Hematopoietic multipotent progenitor cell treated with erythropoietin and hydrocortisone succinate and interleukin-3 and kit ligand, for 17 days (in vitro differentiated cells): ENCODE data around the gene SGSM2.
A peak's percentile ranks its signal among the peaks of the same experiment; 100 is the strongest.

Experiments
- DNase-seq: peaks from one replicate; pipeline ENCODE4 v3.0.0-alpha.2; 2015; ENCODE audit warnings: low spot score

The SGSM2 gene

DNA sequence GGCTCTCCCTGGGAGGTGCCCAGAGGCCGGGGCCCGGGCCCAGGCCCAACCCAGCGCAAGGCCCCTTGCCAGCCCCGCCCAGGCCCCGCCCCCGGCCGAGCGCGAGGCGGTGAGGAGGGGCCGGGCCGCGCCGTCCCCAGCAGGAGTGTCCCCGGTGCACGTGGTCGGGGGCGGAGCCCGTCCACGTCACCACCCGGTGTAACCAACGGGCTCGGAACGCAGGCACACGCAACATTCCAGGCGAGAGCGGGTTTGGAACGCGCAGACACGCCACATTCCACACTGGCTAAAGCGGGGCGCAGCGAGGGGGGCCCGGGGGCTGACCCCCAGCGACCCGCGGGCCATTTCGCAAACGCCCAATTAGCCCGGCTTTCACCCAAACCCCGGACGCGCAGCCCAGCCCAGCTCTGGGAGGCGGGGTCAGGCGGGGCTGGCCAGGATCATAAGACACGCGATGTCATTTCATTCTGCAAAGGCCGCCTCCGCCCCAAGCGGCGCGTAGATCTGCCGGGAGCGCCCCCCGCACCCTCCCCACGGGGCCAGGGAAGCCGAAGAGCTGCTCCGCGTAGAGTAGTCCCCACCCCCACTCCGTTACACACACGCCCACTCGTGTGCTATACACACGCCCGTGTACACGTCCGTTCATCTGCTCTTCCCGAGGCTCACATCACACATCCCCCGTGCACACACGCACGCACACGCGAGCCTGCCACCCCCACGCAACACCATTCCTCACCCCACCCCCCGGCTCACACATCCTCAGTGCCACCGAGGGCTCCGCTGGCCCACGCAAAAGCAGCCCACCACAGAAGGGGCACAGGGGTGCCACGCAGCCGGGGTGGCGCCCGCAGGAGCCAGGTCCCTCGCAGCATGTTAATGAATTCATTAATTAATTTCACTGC, 62.5 kb downstream of the SGSM2 start:
- DNase-seq: peak; percentile 97

DNA sequence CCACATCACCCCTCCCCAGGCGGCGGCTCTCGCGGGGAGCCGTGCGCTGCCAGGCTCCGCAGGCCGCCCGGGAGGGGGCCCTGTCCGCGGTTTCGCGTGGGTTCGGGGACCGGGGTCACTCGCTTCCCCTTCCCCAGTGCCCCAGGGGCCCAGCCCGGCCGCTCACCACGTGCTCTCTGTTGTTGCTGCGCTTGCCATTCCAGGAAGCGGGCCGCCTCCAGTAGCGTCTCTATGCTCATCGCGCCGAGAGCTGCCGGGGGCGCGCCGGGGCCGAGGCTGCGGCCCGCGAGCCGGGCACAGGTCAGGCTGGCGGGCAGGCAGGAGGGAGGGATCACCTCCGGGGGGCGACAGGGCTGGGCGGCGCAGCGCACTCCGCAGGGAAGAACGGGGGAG, 63.2 kb downstream of the SGSM2 start:
- peak; percentile 52 for DNase-seq

DNA sequence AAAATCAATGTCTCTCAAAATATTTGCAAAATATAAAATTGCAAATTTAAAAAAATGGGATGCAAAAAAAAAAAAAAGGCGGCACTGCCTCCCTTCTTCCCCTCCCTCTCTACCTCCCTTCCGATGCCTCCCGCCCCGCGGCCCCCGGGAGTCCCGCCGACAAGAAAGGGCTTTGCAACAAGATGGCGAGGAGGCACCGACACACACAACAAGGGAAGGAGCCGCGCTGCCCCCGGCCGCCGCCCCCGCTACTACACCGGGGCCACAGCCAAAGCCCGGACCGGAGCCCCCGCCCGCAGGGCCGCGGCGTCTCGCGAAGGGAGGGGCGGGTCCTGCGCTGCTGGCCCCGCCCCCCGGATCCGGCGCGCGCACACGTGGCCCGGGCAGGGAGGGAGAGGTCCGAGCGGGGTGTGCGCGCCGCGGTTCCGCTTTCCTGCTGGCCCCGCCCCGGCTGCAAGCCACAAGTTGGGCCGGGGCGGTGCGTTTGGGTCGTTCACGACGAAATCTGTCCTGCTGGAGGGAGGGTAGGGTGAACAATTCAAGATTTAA, 63.6 kb downstream of the SGSM2 start, which contains the start of gene MNT:
MNT (minus strand) TSS at position 184 of the 549 bp plus-strand sequence. CDS start 348 bp downstream, outside the sequence.
- DNase-seq: peak; percentile 95

DNA sequence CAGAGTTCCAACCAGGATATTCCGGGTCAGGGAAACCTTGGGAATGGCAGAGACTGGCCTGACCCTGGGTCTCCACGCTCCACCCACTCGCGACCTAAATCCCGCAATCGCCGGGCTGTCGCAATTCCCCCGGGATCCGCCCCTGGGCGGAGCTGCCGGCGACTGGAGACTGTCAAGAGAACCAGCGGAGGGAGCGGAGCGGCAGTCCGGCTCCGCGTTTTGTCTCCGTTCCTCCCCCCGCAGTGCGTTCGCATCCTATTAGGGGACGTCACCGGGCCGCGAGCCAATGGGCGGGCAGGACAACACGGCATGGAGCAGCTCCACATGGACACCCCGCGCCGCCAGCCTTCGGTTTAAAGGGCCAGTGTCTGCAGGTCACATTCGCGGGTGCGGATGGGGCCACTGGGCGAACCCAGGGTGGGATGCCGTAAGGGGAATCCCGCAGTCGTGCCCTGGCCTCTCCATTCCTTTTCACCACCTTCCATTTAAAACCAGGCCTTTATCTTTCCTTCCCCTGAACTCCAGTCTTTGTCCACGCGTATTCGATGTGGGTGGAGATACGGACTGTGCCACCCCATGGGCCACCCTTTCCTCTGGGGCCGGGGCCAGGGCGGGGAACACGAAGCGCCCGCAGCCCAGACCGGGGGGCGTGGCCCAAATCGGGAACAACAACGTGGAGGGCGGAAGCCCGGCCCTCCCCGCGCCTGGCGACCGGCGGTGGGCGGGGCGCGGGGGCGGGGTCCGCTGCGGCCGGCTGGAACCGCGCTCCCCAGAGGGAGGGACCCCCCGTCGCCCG, 64.3 kb downstream of the SGSM2 start:
- peak; percentile 100 for DNase-seq

DNA sequence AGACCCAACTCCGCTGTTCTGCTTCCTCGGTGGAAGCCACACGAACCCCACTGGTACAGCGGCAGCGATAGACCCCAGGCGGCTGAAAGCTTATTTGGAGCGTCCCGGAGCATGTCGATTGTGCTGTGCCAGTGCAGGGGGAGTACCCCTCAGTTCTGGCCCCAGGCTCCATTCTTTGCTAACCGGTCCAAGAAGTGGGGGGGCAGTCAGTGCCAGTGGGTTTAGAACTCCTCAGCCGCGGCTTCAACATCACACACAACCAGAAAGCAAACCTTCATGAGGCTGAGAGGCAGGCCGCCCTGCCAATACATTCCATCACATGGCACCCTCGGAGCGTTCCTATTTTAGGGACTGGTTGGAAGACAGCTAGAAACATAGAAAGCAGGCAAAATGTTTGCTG, 65.2 kb downstream of the SGSM2 start:
- DNase-seq: no peak

DNA sequence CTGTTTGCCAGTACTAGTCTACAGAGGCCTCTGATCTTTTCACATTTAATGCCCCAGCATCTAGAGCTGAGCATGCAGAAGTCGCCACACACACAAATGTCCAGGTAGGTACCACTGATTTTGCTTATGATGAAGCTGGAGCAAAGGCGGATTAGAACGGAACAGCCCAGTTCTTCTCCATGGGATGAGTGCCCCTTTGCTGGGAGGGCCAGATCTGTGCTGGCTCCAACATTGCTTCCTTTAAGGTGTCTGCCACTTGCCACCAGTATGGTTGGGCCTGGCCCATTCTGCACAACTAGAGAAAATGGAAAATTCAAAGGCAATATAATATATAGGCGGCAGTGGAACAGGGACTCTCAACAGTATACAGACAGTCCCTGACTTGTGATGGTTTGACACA, 65.7 kb downstream of the SGSM2 start:
- DNase-seq: no peak

DNA sequence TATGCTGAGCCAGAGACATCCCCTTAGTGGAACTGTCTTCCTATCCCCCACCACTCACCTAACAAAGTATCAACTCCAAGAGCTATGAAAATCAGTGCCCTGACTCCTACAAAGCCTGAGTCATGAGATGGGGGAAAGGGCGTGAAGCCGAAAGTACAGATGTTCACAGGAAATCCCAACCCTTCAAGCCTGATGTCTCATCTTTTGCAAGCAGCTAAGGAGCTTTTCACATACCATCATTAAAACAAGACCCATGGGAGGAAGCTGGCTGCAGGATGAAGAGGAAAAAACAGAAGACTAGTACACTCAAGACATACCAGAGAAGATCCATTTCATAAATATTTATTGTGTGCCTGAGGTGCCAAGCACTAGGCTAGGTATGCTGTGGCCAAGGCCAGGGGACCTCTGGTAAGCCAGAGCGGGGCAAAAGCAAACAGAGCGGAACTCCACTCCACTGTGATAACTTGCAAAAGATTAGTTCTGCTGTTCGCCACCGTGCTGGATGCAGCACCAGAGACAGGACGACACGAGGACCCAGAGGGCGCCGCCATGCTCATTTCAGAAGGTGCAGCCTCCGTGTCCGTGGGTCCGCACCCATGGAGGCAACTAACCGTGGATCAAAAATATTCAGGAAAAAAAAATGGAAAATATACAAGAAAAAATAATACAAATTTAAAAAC, 68.1 kb downstream of the SGSM2 start:
- no peak for DNase-seq

DNA sequence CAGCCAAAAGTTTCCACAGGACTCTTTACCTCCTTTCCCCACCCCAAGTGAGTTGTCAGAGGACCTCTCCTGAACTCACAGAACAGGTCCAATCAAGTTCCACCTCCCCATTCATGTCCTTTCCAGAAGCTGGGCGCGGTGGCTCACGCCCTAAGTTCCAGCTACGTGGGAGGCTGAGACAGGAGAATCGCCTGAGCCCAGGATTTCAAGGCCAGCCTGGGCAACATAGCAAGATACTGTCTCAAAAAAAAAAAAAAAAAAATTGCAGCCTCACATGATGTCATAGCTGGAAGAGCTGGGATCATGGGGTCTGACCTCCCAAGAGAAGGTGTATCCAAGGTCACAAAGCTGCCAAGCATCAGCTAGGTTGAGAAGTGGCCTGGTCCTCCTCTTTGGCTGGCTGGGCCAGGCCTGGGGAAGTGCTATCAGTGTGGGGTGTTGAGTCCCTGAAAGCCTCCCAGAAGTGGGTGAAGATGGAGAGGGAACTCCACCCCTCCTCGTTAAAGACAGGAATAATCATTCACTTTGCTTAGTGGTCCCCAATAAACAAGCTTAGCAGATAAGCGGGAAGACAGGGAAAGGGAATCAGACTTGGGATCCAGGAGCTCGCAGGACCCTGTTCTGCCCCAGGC, 69.1 kb downstream of the SGSM2 start:
- DNase-seq: no peak

DNA sequence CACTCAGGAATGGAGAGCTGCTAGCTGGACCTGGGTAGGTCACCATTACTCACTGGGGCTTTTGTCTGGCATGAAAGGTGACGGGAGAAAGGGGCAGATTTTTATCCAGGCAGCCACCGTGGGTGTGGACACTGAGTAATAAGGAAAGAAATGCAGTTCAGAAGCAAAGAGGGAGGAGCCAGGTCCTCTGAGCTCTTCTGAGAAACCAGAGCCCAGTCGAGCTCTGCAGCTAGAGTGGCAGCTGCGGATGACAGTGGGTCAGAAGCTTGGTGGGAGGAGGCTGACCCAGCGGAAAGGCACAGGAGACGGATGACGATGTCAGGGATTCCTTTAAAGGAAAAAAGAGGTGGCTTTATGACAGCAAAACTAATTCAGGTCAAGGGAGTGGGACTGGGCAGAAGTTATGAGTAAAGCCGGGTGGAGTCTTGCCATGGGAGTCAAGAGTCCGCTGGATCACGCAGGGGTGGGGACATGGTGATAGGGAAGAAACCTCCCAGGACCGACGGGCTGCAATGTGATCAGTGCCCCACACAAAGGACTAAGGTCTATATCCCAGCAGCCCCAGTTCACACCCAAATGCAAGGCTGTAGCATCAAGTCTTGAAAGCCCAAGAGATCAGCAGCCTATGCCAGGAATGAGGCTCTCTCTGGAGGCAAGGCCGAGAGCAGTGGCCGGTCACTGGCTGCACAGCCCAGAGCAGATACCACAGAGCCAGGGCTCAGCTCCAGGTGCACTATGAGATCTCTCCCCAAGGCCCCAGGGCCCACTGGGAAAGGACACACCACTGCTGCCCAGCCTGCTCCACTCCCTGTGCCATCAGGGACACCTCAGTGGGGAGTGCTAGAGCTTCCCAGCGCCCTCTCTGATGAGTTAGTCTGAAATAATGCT, 69.8 kb downstream of the SGSM2 start:
- DNase-seq: no peak

DNA sequence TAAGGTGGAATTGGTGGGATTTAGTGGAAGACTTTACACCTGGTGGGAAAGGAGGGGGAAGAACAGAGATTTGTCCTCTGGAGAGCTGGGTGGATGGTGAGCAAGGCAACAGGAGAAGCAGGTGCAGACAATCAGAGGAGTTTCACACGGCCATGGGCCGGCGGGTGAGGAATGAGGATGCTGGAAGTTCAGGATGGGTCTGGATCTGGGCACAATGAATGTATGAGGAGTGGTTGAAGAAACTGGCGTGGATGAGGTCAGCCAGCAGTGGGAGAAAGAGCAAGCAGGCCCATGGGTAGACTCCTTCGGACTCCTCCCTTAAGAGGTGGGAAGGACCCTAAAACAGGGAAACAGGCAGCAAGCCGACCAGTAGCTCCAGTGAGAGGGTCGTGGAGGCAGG, 73.7 kb downstream of the SGSM2 start:
- DNase-seq: no peak

DNA sequence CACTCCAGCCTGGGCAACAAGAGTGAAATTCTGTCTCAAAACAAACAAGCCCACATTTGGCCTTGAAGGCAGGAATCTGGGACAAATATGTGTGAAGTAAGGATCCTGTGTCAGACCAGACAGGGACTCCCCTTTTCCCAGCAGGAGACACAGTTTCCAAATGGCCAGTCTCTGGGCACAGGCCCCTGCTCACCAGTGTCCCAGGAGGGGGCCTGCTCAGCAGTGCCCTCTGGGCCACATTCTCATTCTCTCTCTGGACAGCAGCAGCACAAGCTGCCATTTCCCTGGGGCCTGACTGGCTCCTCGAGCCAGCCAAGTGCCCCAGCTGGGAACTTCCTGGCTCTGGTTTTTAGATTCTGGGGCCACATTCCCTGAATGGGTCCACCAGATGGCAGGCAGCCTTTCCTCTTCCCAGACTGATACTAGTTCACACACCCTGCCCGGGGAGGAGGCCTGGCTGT, 75.3 kb downstream of the SGSM2 start:
- DNase-seq: no peak

DNA sequence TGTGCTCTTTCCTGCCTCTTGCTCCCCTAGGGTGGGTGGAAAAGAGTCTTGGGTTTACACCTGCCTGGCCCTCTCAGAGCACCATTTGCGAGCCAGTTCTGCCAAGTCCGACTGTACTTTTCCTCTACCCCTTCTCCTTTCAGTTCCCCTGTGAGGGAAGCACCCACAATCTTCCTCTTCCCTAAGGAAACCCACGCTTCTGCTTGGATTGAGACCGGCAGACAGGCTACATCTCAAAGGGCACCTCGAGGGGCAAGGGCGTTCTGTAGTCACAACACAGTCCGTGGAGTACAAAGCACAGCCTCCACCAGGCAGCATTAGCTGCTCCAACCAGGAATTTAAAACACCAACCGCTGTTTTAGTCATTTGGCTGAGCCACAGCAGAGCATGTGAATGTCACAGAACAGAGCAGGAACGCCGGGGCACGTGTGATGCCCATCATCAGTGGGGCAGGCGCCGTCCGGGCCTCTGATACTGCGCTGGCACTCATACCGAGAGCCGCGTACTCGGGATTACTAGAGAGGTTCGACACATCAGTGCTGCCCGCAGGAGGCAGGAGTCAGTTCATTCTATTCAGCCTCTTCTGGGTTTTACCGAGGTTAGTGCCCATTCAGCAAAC, 77.3 kb downstream of the SGSM2 start:
- DNase-seq: no peak

DNA sequence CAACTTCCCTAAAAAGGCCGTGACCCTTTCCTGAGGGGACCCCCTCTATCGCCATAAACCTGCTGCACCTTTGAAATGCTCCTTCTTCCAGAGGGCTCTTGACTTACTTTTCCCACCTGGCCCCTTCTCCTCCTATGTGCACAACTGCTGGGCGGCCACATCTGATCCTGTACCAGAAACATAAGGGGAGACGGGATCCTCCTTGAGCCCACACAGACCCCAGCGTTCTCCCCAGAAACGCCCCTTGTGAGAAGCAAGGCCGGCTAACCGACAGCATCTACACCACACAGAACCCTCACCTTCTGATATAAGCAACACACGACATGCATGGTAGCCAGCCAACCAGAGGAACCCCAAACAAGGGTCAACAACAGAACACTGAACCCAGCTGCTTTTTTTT, 77.8 kb downstream of the SGSM2 start:
- DNase-seq: no peak

DNA sequence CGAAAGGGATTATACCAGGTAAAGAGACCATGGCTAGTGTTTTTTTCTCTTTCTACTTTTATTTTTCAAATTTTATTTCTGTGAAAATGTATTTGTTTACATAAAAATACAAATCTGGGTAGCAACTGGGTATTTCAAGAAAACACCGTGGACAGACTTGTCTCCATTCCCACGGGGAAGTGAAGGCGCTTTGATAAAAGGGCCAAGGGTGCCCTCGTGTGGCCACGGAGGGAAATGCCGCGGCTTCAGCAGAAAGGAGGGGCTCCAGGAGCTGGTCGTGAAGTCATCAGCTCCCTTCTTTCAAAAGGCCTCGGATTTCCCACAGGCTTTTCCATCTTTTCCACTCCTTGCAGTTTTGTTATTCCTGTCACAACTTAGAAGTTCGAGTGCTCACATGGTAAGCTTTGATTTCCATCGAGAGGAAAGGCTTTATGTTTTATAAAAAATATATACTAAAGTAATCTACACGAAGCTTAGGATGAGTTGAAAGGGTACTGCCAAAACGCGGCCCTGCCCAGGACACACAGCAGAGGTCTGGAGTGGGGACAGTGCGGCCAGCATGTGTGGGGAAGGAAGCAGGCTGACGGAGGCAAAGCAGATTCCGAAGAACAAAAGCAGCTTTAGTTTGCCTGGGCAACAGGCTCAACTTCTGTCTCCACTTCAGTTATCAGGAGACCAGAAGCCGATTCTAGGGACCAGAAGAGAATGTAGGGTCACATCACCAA, 78.9 kb downstream of the SGSM2 start:
- peak; percentile 92 for DNase-seq

DNA sequence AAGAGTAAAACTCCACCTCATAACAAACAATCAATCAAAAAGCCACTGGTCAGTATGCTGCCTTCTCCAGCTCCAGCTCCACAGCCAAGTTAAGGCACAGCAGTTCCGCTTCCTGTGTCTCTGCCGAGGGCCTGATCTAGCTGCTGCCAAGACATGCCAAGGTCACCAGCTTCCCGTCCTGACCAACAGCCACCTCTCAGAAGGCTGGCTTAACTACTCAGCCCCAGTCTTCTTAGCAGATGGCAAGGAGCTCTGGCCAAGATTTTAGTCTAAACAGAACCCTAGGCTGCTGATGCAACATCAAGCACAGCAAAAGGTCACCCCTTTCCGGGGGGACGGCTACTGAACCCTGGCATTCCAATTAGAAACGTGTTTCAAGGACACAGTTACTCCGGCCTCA, 81.3 kb downstream of the SGSM2 start:
- DNase-seq: no peak

DNA sequence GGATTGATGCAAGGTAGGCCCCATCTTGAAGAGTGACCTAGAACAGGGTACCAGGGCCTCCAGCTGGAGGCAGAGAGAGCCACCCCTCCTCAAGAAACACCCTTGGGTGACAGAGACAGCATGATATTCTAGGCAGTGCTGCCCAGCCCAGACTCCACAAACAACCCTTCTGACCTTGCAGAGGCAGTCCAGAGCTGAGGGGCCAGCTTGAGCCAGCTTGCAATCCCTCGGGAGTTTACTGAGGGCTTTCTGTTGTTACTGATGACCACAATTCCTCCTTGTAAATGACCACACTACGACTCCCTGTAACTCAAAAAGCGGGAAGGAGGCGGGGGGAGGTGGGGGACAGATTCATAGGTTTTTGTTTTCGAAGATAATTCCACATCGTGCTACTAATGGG, 82.2 kb downstream of the SGSM2 start:
- no peak for DNase-seq

DNA sequence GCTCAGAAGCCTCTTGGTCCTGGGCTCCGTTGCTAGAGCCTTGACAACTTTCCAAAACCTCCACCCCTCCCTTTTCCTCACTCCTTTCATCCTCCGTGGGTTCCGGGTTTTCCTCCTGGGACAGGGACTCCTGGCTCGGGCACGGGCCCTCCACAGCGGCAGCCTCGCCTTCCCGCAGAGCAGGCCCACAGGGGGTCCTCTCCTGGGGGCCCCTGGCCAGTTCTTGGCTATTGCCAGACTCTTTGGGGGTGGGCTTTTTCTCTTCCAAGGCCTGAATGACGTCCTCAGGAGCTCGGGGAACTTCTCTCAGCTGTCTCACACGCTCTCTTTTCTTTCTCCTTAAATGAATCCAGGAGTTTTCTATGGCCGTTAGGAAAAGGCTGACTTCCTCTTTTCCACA, 82.9 kb downstream of the SGSM2 start:
- DNase-seq: no peak

DNA sequence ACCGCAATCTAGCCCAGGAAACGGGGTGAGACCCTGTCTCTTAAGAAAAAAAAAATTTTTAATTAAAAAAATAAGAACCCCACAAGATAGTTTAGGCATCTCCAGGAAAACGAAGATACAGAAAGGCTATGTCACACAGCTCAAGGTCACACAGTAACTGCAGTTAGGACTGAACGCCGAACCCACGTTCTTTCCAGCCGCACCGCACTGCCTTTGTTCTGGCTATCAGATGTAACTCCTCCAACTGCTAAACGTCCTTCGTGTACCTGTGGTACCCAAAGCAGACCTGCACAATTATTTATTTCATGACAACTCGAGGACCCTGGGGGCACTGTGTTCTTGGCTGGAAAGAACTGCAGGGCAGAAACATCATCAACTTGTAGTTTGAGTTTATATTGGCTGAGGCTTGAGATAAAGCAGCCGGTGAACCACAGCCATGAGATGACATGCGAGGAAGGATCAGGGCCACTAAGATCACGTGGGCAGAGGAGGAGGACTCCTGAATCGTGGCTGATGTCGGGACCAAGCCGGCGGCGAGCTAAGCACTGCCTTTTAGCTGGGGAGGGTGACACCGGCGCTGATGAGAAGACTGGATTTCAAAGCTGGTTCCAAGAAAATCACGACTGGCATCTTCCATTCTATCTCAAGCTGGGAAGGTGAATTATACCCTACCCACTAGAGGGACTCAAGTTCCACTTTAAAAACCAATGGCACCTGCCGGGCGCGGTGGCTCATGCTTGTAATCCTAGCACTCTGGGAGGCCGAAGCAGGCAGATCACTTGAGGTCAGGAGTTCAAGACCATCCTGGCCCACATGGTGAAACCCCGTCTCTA, 84.2 kb downstream of the SGSM2 start:
- DNase-seq: no peak

DNA sequence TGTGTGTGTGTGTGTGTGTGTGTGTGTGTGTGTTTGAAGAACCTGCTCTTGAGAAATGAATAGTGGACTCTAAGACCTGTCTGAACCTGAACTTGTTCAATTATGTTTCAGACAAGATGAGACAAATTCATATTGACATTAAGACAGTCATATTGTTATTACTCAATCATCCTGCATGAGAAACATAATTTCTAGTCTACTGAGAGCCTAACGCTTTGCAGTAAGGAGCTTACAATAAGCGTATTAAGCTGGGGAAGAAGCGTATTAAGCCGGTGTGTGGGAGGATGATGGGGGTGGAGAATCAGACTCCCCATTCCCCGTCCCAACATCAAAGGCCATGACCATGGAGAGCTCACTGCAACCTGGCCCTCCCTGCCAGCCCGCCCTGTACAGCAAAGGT, 86.0 kb downstream of the SGSM2 start:
- no peak for DNase-seq
